Testis (tissue), 3 donors: ENCODE measurements around the gene GNG2. TPM values are rescaled to one million over a fixed set of nuclear protein-coding genes. Genes with fewer than 3 reads are reported as not detected.

Experiments
- DNase-seq: peaks from one replicate; pipeline ENCODE4 v3.0.0-alpha.2; 2019
- H3K27ac ChIP-seq, 2 donors: fragments of 200-600 bp; sonication (generic); one replicate each; pipeline ENCODE4 v1.5.1; 2019
- H3K27me3 ChIP-seq: fragments of 200-600 bp; sonication (generic); one replicate; pipeline ENCODE4 v1.5.1; 2019
- H3K36me3 ChIP-seq: fragments of 200-600 bp; sonication (generic); one replicate; pipeline ENCODE4 v1.5.1; 2017; ENCODE audit warnings: low read depth; ENCODE audit errors: missing control alignments
- H3K4me1 ChIP-seq: fragments of 200-600 bp; sonication (generic); one replicate; pipeline ENCODE4 v1.5.1; 2019
- H3K4me3 ChIP-seq, 2 donors: fragments of 200-600 bp; sonication (generic); one replicate each; pipeline ENCODE4 v1.5.1; 2017 to 2019
- H3K9me3 ChIP-seq: fragments of 200-600 bp; sonication (generic); one replicate; pipeline ENCODE4 v1.5.1; 2017
- POLR2A ChIP-seq: fragments of 450-650 bp; IDR thresholded peaks from one replicate; pipeline ENCODE4 v1.6.1; 2017; ENCODE audit warnings: antibody characterized with exemption, mild to moderate bottlenecking, moderate library complexity
- WGBS, 2 donors: methylation state at CpG; one replicate each; pipeline ENCODE4 v1.1.5; 2018; 5-methylcytosine and 5-hydroxymethylcytosine counted together
- intact Hi-C: fragments of 100-400 bp; cut with DNase I; formaldehyde crosslinking; loops from one replicate; pipeline ENCODE4 v1.15.1; 2023; ENCODE audit warnings: low total_unique reads
- polyA plus RNA-seq: library from polyadenylated mRNA; stranded (reverse); fragments of 350-450 nt; fragmentation: Illumina TruSeq; extraction: RNeasy Lipid Tissue Mini Kit (QIAGEN cat#74804); gene quantifications from one replicate; pipeline ENCODE4 v1.2.3, GENCODE V29; 2014; ENCODE audit warnings: low read depth, low replicate concordance; ENCODE audit not compliant: insufficient read depth
- total RNA-seq, 2 donors: library from RNA; depleted of rRNA; stranded (reverse); fragments of >200 nt; gene quantifications; one replicate each; pipeline ENCODE4 v1.2.3, GENCODE V29; 2016
- TF ChIP-seq, protein P1 (sequence below), 3 experiments: fragments of 450-650 bp in 2 of 3; fragments of 200-600 bp in 1 of 3; sonication (generic) in 1 of 3; IDR thresholded peaks; one replicate each; pipeline ENCODE4 v1.5.1; 2016 to 2019; ENCODE audit warnings: antibody characterized with exemption in 3 of 3, mild to moderate bottlenecking in 2 of 3, moderate library complexity in 1 of 3

Gene GNG2
- total and polyA plus RNA-seq, 3 donors from 2014 or later, result 248 to 312 (median 250) TPM

DNA sequence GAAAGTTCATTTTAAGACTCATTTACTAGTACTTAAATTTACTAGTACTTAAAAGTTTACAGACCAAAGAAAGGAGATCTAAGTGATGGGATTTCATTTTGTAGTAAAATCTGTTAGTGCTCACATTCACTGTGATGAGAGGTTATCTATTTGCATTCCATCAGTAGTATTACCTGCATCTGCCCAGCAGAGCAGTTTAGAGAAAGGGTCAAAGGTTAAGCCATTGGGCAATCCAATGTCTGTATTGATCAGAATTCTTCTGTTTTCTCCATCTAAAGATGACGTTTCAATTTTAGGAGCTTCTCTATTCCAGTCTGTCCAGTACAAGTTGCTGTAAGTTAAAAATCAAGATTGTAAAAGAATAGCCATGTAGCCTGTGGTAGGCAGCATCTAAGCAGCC lies 147.2 kb downstream of the GNG2 start:
- WGBS, 2 donors, result 80 to 87% methylated on average over 1 of the region's 1 CpG
- H3K4me1 ChIP-seq, result peaks cover 17% of the 10 kb centered on the region
- H3K27me3 ChIP-seq, result no peaks in the 10 kb centered on the region
- no peaks in the 10 kb centered on the region for H3K36me3 ChIP-seq
- TF ChIP-seq, protein P1, sequence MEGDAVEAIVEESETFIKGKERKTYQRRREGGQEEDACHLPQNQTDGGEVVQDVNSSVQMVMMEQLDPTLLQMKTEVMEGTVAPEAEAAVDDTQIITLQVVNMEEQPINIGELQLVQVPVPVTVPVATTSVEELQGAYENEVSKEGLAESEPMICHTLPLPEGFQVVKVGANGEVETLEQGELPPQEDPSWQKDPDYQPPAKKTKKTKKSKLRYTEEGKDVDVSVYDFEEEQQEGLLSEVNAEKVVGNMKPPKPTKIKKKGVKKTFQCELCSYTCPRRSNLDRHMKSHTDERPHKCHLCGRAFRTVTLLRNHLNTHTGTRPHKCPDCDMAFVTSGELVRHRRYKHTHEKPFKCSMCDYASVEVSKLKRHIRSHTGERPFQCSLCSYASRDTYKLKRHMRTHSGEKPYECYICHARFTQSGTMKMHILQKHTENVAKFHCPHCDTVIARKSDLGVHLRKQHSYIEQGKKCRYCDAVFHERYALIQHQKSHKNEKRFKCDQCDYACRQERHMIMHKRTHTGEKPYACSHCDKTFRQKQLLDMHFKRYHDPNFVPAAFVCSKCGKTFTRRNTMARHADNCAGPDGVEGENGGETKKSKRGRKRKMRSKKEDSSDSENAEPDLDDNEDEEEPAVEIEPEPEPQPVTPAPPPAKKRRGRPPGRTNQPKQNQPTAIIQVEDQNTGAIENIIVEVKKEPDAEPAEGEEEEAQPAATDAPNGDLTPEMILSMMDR (IDR thresholded peaks at IDR 0.05), result no peak
- TF ChIP-seq POLR2A, result no peak
- intact Hi-C loops, result no loop called here
- DNase-seq, result no peak
- H3K9me3 ChIP-seq, result no peaks in the 10 kb centered on the region
- no peak overlapping the region for H3K27ac ChIP-seq
- no peak overlapping the region for H3K4me3 ChIP-seq

- H3K9me3 ChIP-seq, result no peaks in the 10 kb centered on the region
- TF ChIP-seq, protein P1 (IDR thresholded peaks at IDR 0.05), result no peak
- no peak for TF ChIP-seq POLR2A
- H3K27ac ChIP-seq, result no peak overlapping the region
- intact Hi-C loops, result no loop called here
- H3K4me1 ChIP-seq, result peaks cover 17% of the 10 kb centered on the region
- no peak overlapping the region for H3K4me3 ChIP-seq
- H3K27me3 ChIP-seq, result no peaks in the 10 kb centered on the region
- no peak for DNase-seq
- 96 to 98% methylated on average over 4 of the region's 4 CpGs for WGBS, 2 donors
- H3K36me3 ChIP-seq, result no peaks in the 10 kb centered on the region
These were observed 147.7 kb downstream of the GNG2 start for GRCh38 chr14:52008136-52008535.

DNA sequence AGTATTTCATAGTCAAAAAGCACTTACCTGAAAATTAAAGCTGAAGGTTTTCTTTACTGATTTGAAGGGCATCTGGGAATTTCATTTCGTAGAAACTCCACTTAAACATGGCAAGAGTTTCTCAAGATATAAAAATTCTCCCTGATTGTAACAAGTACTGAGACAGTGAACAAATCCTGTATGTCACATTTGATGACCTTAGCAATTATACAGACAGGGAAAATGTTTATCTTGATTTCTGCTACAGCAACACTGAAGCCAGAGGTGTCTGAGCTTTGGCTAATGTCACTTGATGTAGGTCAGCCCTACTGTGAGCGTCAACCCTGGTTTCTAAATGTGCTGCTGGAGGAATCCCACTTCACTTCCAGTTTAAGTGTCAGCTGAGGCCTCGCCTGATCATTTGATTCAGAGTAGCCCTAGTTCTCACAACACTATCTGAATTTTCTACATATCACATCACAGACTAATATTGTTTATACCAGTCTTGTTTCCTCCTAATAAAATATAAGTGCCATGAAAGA lies 149.8 kb downstream of the GNG2 start:
- no peak for TF ChIP-seq POLR2A
- Histone ChIP-seq H3K27me3 (no peaks in the 10 kb centered on the region), H3K4me3 (no peak overlapping the region), H3K27ac (no peak overlapping the region), H3K4me1 (peaks cover 23% of the 10 kb centered on the region), H3K36me3 (no peaks in the 10 kb centered on the region), H3K9me3 (no peaks in the 10 kb centered on the region)
- WGBS, 2 donors, result 79 to 82% methylated on average over 3 of the region's 3 CpGs
- intact Hi-C loops, result no loop called here
- DNase-seq, result no peak

GRCh38 chr14:52011523-52011922 lies 151.1 kb downstream of the GNG2 start:
- H3K9me3 ChIP-seq, result no peaks in the 10 kb centered on the region
- TF ChIP-seq POLR2A, result no peak
- TF ChIP-seq, protein P1 (IDR thresholded peaks at IDR 0.05), result no peak
- H3K36me3 ChIP-seq, result no peaks in the 10 kb centered on the region
- intact Hi-C loops, result no loop called here
- peaks cover 23% of the 10 kb centered on the region for H3K4me1 ChIP-seq
- WGBS, 2 donors, result 92% methylated on average over 9 of the region's 9 CpGs
- DNase-seq, result no peak
- no peak overlapping the region for H3K27ac ChIP-seq
- H3K4me3 ChIP-seq, result no peak overlapping the region
- H3K27me3 ChIP-seq, result no peaks in the 10 kb centered on the region

DNA sequence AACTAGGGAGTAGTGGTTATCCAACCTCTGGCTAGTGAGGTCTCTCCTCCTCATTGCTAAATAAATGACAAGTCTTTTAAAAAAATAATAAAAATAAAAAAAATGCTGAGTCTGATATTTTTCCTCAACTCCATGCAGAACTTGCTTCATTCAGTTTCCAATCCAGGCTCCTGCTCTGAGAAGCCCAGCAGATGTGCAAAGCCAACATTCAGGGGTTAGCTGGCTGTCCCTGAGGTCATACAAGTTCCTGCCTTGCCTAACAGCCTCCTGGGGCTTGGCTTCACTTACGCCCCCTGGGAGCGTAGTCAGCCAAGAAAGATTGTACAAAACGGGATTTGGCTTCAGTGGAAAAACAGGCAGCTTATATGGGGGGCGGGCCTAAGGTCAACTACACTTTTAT lies 152.2 kb downstream of the GNG2 start:
- no peaks in the 10 kb centered on the region for H3K9me3 ChIP-seq
- no peaks in the 10 kb centered on the region for H3K36me3 ChIP-seq
- peaks cover 23% of the 10 kb centered on the region for H3K4me1 ChIP-seq
- intact Hi-C loops, result no loop called here
- no peak for DNase-seq
- no peak overlapping the region for H3K4me3 ChIP-seq
- 34 to 40% methylated on average over 4 of the region's 4 CpGs for WGBS, 2 donors
- H3K27ac ChIP-seq, result peak overlapping the region in 1 of 2 donors; percentile 18
- no peaks in the 10 kb centered on the region for H3K27me3 ChIP-seq
- TF ChIP-seq, protein P1 (IDR thresholded peaks at IDR 0.05), result no peak
- TF ChIP-seq POLR2A, result no peak
